ENCODE measurements around the gene SNX13.

SNX13 gene

DNA sequence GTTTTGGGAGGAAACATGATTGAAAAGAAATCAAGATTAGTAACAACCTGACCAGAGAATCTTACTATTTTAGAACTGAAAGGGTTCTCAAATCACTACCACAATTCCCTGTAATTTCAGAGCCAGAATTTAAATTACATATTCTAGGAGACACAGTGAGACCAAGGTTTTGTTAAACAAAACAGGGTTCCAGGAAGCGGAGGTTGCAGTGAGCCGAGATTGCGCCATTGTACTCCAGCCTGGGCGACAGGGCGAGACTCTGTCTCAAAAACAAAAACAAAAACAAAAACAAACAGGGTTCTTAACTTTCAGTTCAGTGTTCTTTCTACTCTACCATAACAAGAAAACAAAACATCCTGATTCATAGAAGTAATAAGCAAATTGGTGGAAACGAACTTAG is 57.6 kb downstream of the SNX13 start:
- Histone ChIP-seq H3K36me3 (peaks cover 4 to 38% (median 28%) of the 10 kb centered on the region in 3 donors), H3K4me3 (no peak overlapping the region), H3K27me3 (no peaks in the 10 kb centered on the region), H3K27ac (no peak overlapping the region), H3K4me1 (no peaks in the 10 kb centered on the region), H3K9me3 (no peaks in the 10 kb centered on the region)
- intact Hi-C loops (cut with DNase I; ENCODE audit: low total_unique reads): no loop called here
- no peak for DNase-seq
- TF ChIP-seq, protein P1, sequence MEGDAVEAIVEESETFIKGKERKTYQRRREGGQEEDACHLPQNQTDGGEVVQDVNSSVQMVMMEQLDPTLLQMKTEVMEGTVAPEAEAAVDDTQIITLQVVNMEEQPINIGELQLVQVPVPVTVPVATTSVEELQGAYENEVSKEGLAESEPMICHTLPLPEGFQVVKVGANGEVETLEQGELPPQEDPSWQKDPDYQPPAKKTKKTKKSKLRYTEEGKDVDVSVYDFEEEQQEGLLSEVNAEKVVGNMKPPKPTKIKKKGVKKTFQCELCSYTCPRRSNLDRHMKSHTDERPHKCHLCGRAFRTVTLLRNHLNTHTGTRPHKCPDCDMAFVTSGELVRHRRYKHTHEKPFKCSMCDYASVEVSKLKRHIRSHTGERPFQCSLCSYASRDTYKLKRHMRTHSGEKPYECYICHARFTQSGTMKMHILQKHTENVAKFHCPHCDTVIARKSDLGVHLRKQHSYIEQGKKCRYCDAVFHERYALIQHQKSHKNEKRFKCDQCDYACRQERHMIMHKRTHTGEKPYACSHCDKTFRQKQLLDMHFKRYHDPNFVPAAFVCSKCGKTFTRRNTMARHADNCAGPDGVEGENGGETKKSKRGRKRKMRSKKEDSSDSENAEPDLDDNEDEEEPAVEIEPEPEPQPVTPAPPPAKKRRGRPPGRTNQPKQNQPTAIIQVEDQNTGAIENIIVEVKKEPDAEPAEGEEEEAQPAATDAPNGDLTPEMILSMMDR (IDR thresholded peaks at IDR 0.05): no peak

DNA sequence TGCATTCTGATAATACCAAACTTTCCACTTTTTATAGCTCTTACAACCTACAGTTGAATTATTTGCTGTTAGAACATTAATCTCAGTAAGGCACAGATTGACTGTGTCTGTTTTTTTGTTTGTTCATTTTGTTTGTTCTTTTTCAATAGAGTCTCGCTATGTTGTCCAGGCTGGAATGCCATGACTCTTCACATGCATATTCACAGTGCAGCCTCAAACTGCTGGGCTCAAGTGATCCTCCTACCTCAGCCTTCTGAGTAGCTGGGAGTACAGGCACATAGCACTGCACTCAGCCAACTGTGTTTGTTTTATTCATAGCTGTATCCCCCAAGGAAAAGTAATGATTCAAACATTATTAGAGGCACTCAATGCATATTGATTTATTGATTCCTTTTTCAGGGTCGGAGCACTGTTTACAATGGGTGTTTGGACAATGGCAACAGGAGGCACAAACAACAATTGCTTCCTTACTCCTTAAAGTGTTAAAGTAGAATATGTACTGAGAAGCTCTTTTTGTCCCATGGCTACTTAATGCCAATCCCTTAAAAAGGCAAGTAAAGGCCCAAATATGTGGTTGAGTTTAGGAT is 61.1 kb downstream of the SNX13 start:
- no peak for DNase-seq
- Histone ChIP-seq H3K4me3 (no peak overlapping the region), H3K27ac (no peak overlapping the region), H3K9me3 (no peaks in the 10 kb centered on the region), H3K27me3 (no peaks in the 10 kb centered on the region), H3K36me3 (peaks cover 0 to 34% (median 31%) of the 10 kb centered on the region in 3 donors), H3K4me1 (no peaks in the 10 kb centered on the region)
- TF ChIP-seq, protein P1 (IDR thresholded peaks at IDR 0.05): no peak
- intact Hi-C loops (cut with DNase I; ENCODE audit: low total_unique reads): no loop called here

DNA sequence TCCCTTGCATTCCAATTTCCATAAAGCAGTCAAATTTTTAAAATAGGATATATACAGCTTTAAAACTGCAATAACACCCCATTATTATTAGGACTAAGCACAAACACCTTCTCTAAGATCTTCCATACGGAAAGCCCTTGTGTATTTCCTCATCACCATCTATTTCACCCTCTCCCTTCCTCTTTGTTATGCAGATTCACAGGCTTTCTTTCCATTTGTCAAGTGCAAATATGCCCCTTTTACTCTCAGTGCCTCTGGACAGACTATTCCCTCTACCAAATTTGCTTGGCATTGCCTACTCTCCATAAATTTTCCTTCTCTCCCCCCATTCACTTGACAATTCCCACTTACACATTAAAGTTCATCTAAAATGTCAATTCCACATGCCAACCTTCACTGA is 61.7 kb downstream of the SNX13 start:
- Histone ChIP-seq H3K36me3 (peaks cover 0 to 34% (median 26%) of the 10 kb centered on the region in 3 donors), H3K4me3 (no peak overlapping the region), H3K27me3 (no peaks in the 10 kb centered on the region), H3K27ac (no peak overlapping the region), H3K9me3 (no peaks in the 10 kb centered on the region), H3K4me1 (no peaks in the 10 kb centered on the region)
- TF ChIP-seq, protein P1 (IDR thresholded peaks at IDR 0.05): no peak
- no peak for DNase-seq
- intact Hi-C loops (cut with DNase I; ENCODE audit: low total_unique reads): no loop called here

DNA sequence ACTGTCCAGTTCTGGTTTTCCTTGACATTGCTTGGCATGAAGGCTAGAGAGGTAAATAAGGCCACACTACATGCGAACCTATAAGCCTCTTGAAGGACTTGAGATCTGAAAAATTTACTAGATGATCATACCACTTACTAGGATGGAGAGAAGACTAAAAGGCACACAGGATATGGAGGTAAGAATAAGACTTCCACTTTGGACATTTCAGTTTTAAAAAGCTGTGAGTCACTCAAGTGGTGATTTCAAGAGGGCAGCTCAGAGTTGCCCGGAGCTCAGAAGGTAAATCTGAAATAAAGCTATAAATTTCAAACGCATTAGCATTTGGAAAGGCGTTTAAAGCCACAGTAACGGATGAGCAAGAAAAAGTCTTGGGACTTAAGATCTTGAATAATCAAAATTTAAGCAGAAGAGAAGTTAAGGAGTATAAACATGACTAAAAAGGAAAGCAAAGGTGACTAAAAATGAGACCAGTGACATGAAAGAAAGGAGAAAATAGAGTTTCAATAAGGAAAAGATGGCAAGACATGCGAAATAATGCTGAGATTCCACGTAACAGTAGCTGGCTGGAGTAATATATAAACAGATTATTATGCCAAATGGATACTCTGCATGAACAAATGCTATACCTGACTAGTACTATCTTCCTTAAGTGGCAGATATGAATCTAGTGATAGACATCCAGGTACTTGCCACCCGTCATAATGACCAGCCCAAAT is 68.3 kb downstream of the SNX13 start:
- H3K9me3 ChIP-seq: no peaks in the 10 kb centered on the region
- H3K27ac ChIP-seq: no peak overlapping the region
- no peak for DNase-seq
- TF ChIP-seq, protein P1 (IDR thresholded peaks at IDR 0.05): no peak
- peaks cover 34 to 52% (median 50%) of the 10 kb centered on the region in 3 donors for H3K36me3 ChIP-seq
- H3K4me1 ChIP-seq: no peaks in the 10 kb centered on the region
- intact Hi-C loops (cut with DNase I; ENCODE audit: low total_unique reads): no loop called here
- no peak overlapping the region for H3K4me3 ChIP-seq
- H3K27me3 ChIP-seq: no peaks in the 10 kb centered on the region

DNA sequence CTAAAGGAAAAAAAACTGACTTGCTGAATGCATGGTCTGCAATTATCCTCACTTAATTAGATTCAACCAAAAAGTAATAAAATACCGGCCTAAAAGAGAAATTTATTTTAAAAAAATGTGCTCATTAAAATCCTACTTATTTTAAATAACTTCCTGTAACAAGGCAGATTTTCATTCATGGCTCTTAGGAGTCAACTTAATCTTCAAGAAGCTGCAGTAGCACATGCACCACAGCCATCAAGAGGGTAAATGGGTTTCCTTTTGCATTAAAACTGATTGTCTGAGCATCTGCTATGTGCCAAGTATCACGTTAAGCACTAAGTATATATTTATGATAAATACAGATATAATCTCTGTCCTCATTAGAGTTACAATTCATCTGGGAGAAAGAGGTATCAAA is 69.9 kb downstream of the SNX13 start:
- TF ChIP-seq, protein P1 (IDR thresholded peaks at IDR 0.05): no peak
- no peak for DNase-seq
- Histone ChIP-seq H3K36me3 (peaks cover 41 to 63% (median 62%) of the 10 kb centered on the region in 3 donors), H3K27ac (no peak overlapping the region), H3K27me3 (no peaks in the 10 kb centered on the region), H3K4me1 (no peaks in the 10 kb centered on the region), H3K4me3 (no peak overlapping the region), H3K9me3 (peaks cover 0 to 6% (median 0%) of the 10 kb centered on the region in 3 donors)
- intact Hi-C loops (cut with DNase I; ENCODE audit: low total_unique reads): no loop called here
